GM18526 (cell line): ENCODE data around the gene NDUFS2.

Source experiments
- POLR2A ChIP-seq: IDR thresholded peaks from 3 replicates; pipeline ENCODE4 v1.6.1; 2011; ENCODE audit not compliant: insufficient read length; ENCODE audit errors: extremely low read depth

NDUFS2 gene

GRCh38 chr1:161233102-161233501 is 30.9 kb downstream of the NDUFS2 start:
- no peak for TF ChIP-seq POLR2A

GRCh38 chr1:161235957-161236775 is 34.0 kb downstream of the NDUFS2 start:
- no peak for TF ChIP-seq POLR2A

GRCh38 chr1:161238039-161238473 is 35.9 kb downstream of the NDUFS2 start, which contains the start of gene NR1I3:
TSS of gene NR1I3 (minus strand) at chr1:161238203. CDS start at chr1:161236565, 1,638 bp downstream.
- no peak for TF ChIP-seq POLR2A

- no peak for TF ChIP-seq POLR2A
Measured at GRCh38 chr1:161241682-161242081, 39.5 kb downstream of the NDUFS2 start.

- TF ChIP-seq POLR2A = no peak
Measured at GRCh38 chr1:161242313-161242712, 40.1 kb downstream of the NDUFS2 start.

- no peak for TF ChIP-seq POLR2A
Measured at GRCh38 chr1:161244888-161245287, 42.7 kb downstream of the NDUFS2 start.

GRCh38 chr1:161250829-161251228 is 48.7 kb downstream of the NDUFS2 start:
- no peak for TF ChIP-seq POLR2A

- TF ChIP-seq POLR2A = no peak
Measured at GRCh38 chr1:161251579-161251978, 49.4 kb downstream of the NDUFS2 start.

GRCh38 chr1:161258439-161259344 is 56.5 kb downstream of the NDUFS2 start, which contains the start of gene PCP4L1:
TSS of gene PCP4L1 (plus strand) at chr1:161258745. CDS start at chr1:161258975, 230 bp downstream.
- peak; percentile 37 for TF ChIP-seq POLR2A

- no peak for TF ChIP-seq POLR2A
Measured at GRCh38 chr1:161259345-161259702, 57.2 kb downstream of the NDUFS2 start.

GRCh38 chr1:161259765-161260164 is 57.6 kb downstream of the NDUFS2 start:
- no peak for TF ChIP-seq POLR2A

- TF ChIP-seq POLR2A = no peak
Measured at GRCh38 chr1:161260376-161261260, 58.5 kb downstream of the NDUFS2 start.

GRCh38 chr1:161261261-161262235 is 59.4 kb downstream of the NDUFS2 start:
- TF ChIP-seq POLR2A = no peak
